ENCODE data around the gene LYST. TPM values are rescaled to one million over a fixed set of nuclear protein-coding genes. Genes with fewer than 3 reads are reported as not detected.
A peak's percentile ranks its signal among the peaks of the same experiment; 100 is the strongest.
"Not testable (repeated sequence)": the region's sequence is repeated elsewhere in the genome, so short reads cannot be mapped to it uniquely, and the experiment has no call there.

The LYST gene
- total RNA-seq, 1 donor from 2014 or later, result 17.4 TPM

DNA sequence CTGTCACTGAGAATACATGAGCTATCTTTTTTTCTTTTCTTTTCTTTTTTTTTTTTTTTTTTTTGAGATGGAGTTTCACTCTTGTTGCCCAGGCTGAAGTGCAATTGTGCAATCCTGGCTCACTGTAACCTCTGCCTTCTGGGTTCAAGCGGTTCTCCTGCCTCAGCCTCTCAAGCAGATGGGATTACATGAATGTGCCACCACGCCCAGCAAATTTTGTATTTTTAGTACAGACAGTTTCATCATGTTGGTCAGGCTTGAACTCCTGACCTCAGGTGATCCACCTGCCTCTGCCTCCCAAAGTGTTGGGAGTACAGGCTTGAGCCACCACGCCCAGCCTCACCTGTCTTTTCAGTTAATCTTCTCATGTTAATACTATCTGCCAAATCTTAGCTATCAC is 112.5 kb downstream of the LYST start:
- not testable (repeated sequence) for DNase-seq

DNA sequence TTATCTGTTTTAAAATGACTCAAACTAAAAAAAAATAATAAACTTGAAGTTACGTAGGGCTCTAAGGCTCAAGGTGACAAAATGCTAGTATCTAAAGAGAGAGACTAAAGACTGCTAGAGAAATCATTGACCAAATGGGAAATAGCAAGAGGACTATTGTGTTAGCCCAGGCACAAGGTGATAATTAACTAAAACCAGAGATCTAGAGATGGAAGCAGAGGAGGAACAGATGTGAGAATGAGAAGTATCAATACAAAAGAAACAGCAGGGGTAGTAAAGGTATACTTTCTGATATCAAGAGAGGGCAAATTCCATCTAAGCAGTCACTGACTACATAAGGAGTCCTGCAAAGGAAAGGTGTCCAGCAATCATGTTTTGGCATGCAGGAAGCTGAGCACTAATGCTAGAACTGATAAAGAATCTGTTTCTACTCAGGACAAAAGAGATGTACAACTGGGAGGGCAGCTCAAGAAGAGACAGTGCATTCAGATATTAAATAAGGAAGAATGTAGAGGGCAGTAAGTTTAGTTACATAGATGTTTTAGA is 116.9 kb downstream of the LYST start:
- DNase-seq, result peak; percentile 20

GRCh38 chr1:235748747-235749146 is 118.0 kb downstream of the LYST start:
- DNase-seq, result no peak

DNA sequence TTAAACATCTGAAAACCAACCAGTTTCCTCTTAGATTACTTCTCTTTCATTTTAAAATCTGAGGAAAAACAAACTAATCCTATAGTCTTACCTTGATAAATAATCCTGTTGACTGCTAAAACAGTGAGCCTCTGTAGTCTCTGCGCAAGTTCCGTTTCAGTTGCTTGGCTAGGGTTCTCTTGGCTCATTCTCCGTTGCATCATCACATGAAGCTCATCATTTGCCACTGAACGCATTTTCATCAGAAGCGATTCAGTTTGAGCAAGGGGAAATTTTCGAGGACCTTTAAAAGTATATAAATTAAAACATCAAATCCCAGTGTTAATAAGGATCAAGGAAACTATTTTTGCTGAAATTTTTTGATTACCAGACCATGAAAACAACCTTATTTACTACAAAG is 120.5 kb downstream of the LYST start:
- DNase-seq, result no peak

DNA sequence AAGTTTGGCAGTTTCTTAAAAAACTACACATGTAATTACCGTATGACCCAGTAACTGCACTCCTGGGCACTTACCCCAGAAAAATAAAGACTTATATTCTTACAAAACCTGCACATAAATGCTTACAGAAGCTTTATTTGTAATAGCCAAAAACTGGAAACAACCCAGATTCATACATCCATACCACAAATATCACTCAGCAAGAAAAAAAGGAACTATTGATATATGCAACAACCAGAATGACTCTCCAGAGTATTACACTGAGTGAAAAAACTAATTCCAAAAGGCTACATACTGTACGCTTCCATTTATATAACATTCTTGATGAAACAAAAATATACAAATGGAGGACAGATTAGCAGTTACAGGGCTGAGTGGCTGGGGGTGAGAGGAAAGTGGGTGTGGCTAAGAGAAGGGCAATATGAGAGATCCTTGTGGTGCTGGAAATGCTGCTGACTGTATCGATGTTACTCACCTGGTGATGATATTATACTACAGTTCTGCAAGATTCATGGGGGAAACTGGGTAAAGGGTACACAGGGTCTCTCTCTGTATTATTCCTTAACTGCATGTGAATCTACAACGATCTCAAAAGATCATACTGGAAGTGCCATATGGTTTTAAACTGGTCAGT is 121.1 kb downstream of the LYST start:
- no peak for DNase-seq

DNA sequence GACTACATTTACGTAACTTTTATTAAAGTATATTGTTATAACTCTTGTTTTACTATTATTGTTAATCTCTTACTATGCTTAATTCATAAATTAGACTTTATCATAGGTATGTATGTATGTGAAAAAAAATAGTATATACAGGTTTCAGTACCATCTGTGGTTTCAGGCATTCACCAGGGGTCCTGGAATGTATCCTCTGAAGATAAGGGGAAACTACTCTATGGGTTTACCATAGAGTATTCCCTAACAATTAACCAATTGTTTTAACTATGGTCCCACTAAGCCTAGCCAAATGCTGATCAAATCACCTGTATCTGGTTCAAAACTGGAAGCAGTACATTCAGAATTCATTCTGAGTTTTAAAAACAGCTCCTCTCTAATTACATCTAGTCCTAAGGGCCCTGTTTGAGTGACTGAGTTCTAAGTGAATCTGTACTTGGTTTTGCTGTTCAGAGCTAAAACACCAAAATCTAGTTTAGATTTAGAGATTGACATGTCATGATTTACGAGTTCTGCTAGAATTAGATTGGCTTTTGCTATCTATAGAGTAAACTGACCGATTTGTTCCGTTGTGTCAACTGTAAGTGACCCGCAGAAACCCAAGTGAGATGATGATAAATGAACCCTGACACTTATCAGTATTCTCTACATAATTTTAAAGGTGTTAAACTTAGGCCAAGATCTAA is 123.6 kb downstream of the LYST start:
- no peak for DNase-seq

- no peak for DNase-seq
These were observed 125.4 kb downstream of the LYST start for GRCh38 chr1:235741294-235741693.

- no peak for DNase-seq
These were observed 127.1 kb downstream of the LYST start for GRCh38 chr1:235739631-235740030.

DNA sequence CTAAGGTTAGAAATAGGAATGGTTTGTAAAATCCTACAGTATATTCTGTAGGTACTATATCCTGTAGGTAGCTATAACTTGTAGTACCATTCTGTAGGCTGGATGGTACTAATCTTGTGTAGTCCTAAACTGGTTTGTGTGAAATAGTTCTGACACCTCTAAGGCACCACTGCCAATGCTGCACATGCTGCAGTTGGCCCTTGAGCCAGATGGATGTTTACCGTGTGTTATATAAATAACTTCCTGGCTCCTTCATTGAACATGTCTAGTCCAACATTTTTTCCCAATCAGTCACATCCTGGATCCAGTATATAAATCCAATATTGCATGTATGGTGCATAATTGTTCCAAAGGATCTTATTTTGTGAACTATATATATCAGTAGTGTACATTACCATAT is 127.6 kb downstream of the LYST start:
- DNase-seq, result peak; percentile 65

GRCh38 chr1:235737751-235738150 is 129.0 kb downstream of the LYST start:
- DNase-seq, result no peak

DNA sequence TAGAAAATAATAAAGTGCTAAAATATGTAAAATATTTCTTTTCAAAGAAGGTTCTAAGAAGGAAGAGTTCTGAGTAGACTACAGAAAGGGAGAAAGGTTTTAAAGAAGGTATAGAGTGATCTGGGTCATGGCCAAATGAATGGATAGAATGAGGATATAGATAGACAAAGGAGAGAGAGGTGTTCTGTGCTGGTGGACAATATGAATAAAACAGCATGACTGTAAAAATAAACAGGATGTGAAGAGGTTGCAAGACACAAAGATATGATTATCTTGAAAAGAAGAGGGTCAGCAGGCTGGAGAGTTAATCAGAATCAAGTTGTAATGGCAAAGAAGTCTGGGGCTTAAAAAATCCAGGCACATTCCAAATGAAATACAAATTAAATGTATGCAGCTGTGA is 130.4 kb downstream of the LYST start:
- DNase-seq, result no peak

- no peak for DNase-seq
These were observed 131.1 kb downstream of the LYST start for GRCh38 chr1:235735621-235736020.

- DNase-seq, result no peak
These were observed 132.4 kb downstream of the LYST start for GRCh38 chr1:235734335-235734734.

DNA sequence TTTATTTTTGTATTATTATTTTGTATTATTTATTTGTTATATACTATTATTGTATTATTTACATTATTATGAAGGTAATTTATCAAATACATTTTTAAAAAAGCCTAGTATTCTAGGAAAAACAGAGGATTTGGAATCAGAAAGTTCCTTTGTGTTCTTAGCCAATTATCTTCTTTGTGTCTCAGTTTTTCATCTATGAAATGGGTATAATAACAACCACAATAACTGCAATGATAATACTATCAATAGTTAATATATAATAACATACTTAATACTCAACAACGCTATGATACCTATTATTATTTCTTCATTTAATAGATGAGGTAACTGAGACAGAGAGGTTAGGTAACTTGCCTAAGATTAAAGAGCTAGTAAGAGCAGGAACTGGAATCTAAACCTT is 136.7 kb downstream of the LYST start:
- DNase-seq, result no peak

DNA sequence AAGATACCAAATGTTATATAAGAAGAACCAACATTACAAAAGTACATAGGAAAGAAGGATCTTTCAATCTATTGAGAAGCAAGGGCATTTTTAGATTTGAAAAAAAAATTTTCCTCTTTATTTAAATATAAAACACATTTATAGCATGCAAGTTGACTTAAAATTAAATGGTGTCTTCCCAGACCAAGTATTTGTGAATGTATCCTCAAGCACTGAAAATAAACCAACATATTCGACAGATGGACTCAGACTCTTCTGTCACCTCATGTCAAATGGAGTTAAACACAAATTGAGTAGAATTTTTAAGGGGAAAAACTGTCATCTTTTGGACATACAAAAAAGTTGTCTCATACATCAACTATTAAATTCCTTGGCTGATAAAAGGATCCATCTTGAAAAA is 140.1 kb downstream of the LYST start:
- no peak for DNase-seq

GRCh38 chr1:235725434-235725833 is 141.3 kb downstream of the LYST start:
- no peak for DNase-seq

GRCh38 chr1:235724730-235725129 is 142.0 kb downstream of the LYST start:
- no peak for DNase-seq

- DNase-seq, result no peak
These were observed 143.8 kb downstream of the LYST start for GRCh38 chr1:235722858-235723257.

GRCh38 chr1:235721982-235722381 is 144.7 kb downstream of the LYST start:
- no peak for DNase-seq

GRCh38 chr1:235720544-235720943 is 146.2 kb downstream of the LYST start:
- peak; percentile 15 for DNase-seq

- DNase-seq, result no peak
These were observed 152.4 kb downstream of the LYST start for GRCh38 chr1:235714205-235714897.

GRCh38 chr1:235712812-235713211 is 153.9 kb downstream of the LYST start:
- DNase-seq, result no peak

DNA sequence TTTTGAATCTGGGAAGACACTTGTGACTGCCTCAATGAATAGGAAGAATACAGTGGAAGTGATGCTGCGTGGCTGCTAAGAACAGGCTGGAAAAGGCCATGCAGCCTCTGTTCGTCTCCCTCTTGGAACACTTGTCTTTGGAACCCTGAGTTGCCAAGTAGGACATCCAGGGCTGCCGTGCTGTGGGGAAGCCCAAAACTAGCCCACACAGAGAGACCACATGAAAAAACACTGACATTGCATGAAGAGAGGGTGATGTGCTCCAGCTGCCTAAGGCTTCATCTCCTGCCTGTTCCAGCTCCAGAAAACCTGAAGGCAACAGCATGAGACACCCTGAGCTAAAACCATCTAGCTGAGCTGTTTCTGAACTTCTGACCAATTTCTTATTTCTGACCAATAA is 156.0 kb downstream of the LYST start:
- no peak for DNase-seq

GRCh38 chr1:235709018-235709417 is 157.7 kb downstream of the LYST start:
- DNase-seq, result no peak

Measured in dermis blood vessel endothelial cell (primary cell).